HepG2 (cell line): Measurements from ENCODE around the gene CD37. TPM values are rescaled to one million over a fixed set of nuclear protein-coding genes. Genes with fewer than 3 reads are reported as not detected.

ENCODE experiments used
- CREM ChIP-seq, 2 experiments: sonication (generic) in 1 of 2; formaldehyde crosslinking in 1 of 2; IDR thresholded peaks; 2 replicates each; pipeline versions ENCODE4 v1.4.0 to v1.6.1; 2016 to 2020; ENCODE audit warnings: antibody characterized with exemption in 1 of 2, mild to moderate bottlenecking in 1 of 2, missing genetic modification reagents in 1 of 2
- ELF4 ChIP-seq: sonication (generic); formaldehyde crosslinking; IDR thresholded peaks from 2 replicates; pipeline ENCODE4 v1.5.0; 2020; ENCODE audit warnings: missing genetic modification reagents, mild to moderate bottlenecking, moderate library complexity, borderline replicate concordance
- GFI1 ChIP-seq: sonication (generic); formaldehyde crosslinking; IDR thresholded peaks from 2 replicates; pipeline ENCODE4 v1.5.0; 2020; ENCODE audit warnings: missing genetic modification reagents, mild to moderate bottlenecking, borderline replicate concordance
- HES4 ChIP-seq: sonication (generic); formaldehyde crosslinking; IDR thresholded peaks from 2 replicates; pipeline ENCODE4 v1.9.0; 2021; ENCODE audit warnings: mild to moderate bottlenecking, missing genetic modification reagents, borderline replicate concordance
- PCBP2 ChIP-seq: fragments of 200-400 bp; formaldehyde crosslinking; optimal IDR thresholded peaks from 2 replicates; pipeline ENCODE3; 2018; ENCODE audit warnings: low read length, low read depth; ENCODE audit not compliant: poor library complexity, severe bottlenecking
- XRCC5 ChIP-seq: fragments of 200-400 bp; formaldehyde crosslinking; optimal IDR thresholded peaks from 2 replicates; pipeline ENCODE3; 2017; ENCODE audit warnings: mild to moderate bottlenecking, low read length
- ZBTB38 ChIP-seq: sonication (generic); formaldehyde crosslinking; IDR thresholded peaks from 2 replicates; pipeline ENCODE4 v1.5.1; 2020; ENCODE audit warnings: mild to moderate bottlenecking, missing genetic modification reagents
- ZKSCAN5 ChIP-seq: sonication (generic); formaldehyde crosslinking; IDR thresholded peaks from 2 replicates; pipeline ENCODE4 v1.5.1; 2020; ENCODE audit warnings: mild to moderate bottlenecking, missing genetic modification reagents
- ZNF256 ChIP-seq: sonication (generic); formaldehyde crosslinking; conservative IDR thresholded peaks from 2 replicates; pipeline ENCODE4 v1.4.0; 2020; ENCODE audit warnings: missing genetic modification reagents
- ZNF747 ChIP-seq: sonication (generic); formaldehyde crosslinking; IDR thresholded peaks from 2 replicates; pipeline ENCODE4 v1.8.1; 2023; ENCODE audit warnings: missing genetic modification reagents, mild to moderate bottlenecking, borderline replicate concordance
- polyA plus RNA-seq, 8 experiments: library from polyadenylated mRNA; depleted of rRNA in 3 of 8; stranded (reverse) in 7 of 8; unstranded in 1 of 8; fragments of >200 nt; fragmentation: Illumina TruSeq in 4 of 8; extraction: Trizol in 4 of 8; gene quantifications; 2 replicates each; pipeline versions ENCODE4 v1.2.1 to v1.2.3, GENCODE V29; 2011 to 2016; ENCODE audit warnings: low read depth in 4 of 8, missing spikeins in 1 of 8, mixed read lengths in 1 of 8; ENCODE audit not compliant: insufficient read depth in 1 of 8
- total RNA-seq, 5 experiments: library from RNA; depleted of rRNA; stranded (reverse); fragments of >200 nt; fragmentation: Illumina TruSeq; extraction: Trizol; gene quantifications; 2 replicates each; pipeline ENCODE4 v1.2.3, GENCODE V29; 2016; ENCODE audit warnings: low read depth in 1 of 5
- TF ChIP-seq, protein P1 (sequence below): sonication (generic); formaldehyde crosslinking; IDR thresholded peaks from 2 replicates; pipeline ENCODE4 v1.5.0; 2020; ENCODE audit warnings: missing genetic modification reagents, mild to moderate bottlenecking, borderline replicate concordance
- TF ChIP-seq, protein P2 (sequence below): IDR thresholded peaks from 2 replicates; pipeline ENCODE4 v1.6.1; 2016; ENCODE audit warnings: missing compliant biosample characterization, missing genetic modification reagents, borderline replicate concordance
- TF ChIP-seq, protein P3 (sequence below): sonication (generic); formaldehyde crosslinking; IDR thresholded peaks from 2 replicates; pipeline ENCODE4 v1.8.1; 2023; ENCODE audit warnings: missing genetic modification reagents, mild to moderate bottlenecking, borderline replicate concordance
- TF ChIP-seq, protein P4 (sequence below): sonication (generic); formaldehyde crosslinking; IDR thresholded peaks from 2 replicates; pipeline ENCODE4 v1.4.0; 2020; ENCODE audit warnings: missing genetic modification reagents
- TF ChIP-seq, protein P5 (sequence below): sonication (generic); formaldehyde crosslinking; IDR thresholded peaks from 2 replicates; pipeline ENCODE4 v1.4.0; 2020; ENCODE audit warnings: missing genetic modification reagents, mild to moderate bottlenecking, borderline replicate concordance
- TF ChIP-seq, protein P6 (sequence below): sonication (generic); formaldehyde crosslinking; conservative IDR thresholded peaks from 2 replicates; pipeline ENCODE4 v1.4.0; 2020; ENCODE audit warnings: mild to moderate bottlenecking, missing genetic modification reagents, moderate library complexity

The CD37 gene
- total and polyA plus RNA-seq, 2 of the 13 experiments (the other 11 are each of a cell fraction or from before 2014, with no cell fraction given): not detected

DNA sequence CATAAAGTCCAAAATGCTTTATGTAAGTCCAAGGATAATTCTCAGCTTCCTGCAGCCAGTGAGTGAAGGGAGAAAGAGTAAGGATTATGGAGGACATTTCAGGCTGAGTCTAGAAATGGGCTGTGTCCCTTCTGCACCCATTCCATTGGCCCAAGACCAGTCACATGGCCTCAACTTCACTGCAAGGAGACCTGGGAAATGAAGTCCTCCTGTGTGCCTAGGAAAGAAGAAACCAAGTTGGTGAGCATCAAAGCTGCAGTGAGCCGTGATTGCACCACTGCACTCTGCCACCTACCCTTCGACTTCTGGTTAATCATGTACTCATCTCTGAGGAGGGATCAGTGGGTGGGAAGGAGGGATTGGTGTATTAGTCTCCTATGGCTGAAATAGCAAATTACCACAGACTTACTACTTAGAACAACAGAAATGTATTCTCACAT, 3.6 kb upstream of the CD37 start (continued):
- TF ChIP-seq, protein P1, sequence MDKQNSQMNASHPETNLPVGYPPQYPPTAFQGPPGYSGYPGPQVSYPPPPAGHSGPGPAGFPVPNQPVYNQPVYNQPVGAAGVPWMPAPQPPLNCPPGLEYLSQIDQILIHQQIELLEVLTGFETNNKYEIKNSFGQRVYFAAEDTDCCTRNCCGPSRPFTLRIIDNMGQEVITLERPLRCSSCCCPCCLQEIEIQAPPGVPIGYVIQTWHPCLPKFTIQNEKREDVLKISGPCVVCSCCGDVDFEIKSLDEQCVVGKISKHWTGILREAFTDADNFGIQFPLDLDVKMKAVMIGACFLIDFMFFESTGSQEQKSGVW (CRISPR knock-in tag): no peak
- TF ChIP-seq, protein P2, sequence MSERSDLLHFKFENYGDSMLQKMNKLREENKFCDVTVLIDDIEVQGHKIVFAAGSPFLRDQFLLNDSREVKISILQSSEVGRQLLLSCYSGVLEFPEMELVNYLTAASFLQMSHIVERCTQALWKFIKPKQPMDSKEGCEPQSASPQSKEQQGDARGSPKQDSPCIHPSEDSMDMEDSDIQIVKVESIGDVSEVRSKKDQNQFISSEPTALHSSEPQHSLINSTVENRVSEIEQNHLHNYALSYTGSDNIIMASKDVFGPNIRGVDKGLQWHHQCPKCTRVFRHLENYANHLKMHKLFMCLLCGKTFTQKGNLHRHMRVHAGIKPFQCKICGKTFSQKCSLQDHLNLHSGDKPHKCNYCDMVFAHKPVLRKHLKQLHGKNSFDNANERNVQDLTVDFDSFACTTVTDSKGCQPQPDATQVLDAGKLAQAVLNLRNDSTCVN (CRISPR knock-in tag): peak; percentile 38; the same call in 1 of the 2 replicates
- TF ChIP-seq, protein P3, sequence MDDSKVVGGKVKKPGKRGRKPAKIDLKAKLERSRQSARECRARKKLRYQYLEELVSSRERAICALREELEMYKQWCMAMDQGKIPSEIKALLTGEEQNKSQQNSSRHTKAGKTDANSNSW (CRISPR knock-in tag): no peak
- TF ChIP-seq ZKSCAN5: no peak
- TF ChIP-seq, protein P4, sequence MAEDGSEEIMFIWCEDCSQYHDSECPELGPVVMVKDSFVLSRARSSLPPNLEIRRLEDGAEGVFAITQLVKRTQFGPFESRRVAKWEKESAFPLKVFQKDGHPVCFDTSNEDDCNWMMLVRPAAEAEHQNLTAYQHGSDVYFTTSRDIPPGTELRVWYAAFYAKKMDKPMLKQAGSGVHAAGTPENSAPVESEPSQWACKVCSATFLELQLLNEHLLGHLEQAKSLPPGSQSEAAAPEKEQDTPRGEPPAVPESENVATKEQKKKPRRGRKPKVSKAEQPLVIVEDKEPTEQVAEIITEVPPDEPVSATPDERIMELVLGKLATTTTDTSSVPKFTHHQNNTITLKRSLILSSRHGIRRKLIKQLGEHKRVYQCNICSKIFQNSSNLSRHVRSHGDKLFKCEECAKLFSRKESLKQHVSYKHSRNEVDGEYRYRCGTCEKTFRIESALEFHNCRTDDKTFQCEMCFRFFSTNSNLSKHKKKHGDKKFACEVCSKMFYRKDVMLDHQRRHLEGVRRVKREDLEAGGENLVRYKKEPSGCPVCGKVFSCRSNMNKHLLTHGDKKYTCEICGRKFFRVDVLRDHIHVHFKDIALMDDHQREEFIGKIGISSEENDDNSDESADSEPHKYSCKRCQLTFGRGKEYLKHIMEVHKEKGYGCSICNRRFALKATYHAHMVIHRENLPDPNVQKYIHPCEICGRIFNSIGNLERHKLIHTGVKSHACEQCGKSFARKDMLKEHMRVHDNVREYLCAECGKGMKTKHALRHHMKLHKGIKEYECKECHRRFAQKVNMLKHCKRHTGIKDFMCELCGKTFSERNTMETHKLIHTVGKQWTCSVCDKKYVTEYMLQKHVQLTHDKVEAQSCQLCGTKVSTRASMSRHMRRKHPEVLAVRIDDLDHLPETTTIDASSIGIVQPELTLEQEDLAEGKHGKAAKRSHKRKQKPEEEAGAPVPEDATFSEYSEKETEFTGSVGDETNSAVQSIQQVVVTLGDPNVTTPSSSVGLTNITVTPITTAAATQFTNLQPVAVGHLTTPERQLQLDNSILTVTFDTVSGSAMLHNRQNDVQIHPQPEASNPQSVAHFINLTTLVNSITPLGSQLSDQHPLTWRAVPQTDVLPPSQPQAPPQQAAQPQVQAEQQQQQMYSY: no peak
- no peak for TF ChIP-seq PCBP2
- TF ChIP-seq ZBTB38: no peak
- TF ChIP-seq ELF4: no peak
- TF ChIP-seq XRCC5: no peak
- no peak for TF ChIP-seq GFI1 (CRISPR knock-in tag)
- TF ChIP-seq, protein P5, sequence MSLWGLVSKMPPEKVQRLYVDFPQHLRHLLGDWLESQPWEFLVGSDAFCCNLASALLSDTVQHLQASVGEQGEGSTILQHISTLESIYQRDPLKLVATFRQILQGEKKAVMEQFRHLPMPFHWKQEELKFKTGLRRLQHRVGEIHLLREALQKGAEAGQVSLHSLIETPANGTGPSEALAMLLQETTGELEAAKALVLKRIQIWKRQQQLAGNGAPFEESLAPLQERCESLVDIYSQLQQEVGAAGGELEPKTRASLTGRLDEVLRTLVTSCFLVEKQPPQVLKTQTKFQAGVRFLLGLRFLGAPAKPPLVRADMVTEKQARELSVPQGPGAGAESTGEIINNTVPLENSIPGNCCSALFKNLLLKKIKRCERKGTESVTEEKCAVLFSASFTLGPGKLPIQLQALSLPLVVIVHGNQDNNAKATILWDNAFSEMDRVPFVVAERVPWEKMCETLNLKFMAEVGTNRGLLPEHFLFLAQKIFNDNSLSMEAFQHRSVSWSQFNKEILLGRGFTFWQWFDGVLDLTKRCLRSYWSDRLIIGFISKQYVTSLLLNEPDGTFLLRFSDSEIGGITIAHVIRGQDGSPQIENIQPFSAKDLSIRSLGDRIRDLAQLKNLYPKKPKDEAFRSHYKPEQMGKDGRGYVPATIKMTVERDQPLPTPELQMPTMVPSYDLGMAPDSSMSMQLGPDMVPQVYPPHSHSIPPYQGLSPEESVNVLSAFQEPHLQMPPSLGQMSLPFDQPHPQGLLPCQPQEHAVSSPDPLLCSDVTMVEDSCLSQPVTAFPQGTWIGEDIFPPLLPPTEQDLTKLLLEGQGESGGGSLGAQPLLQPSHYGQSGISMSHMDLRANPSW (CRISPR knock-in tag): no peak
- no peak for TF ChIP-seq ZNF256 (CRISPR knock-in tag)
- TF ChIP-seq, protein P6, sequence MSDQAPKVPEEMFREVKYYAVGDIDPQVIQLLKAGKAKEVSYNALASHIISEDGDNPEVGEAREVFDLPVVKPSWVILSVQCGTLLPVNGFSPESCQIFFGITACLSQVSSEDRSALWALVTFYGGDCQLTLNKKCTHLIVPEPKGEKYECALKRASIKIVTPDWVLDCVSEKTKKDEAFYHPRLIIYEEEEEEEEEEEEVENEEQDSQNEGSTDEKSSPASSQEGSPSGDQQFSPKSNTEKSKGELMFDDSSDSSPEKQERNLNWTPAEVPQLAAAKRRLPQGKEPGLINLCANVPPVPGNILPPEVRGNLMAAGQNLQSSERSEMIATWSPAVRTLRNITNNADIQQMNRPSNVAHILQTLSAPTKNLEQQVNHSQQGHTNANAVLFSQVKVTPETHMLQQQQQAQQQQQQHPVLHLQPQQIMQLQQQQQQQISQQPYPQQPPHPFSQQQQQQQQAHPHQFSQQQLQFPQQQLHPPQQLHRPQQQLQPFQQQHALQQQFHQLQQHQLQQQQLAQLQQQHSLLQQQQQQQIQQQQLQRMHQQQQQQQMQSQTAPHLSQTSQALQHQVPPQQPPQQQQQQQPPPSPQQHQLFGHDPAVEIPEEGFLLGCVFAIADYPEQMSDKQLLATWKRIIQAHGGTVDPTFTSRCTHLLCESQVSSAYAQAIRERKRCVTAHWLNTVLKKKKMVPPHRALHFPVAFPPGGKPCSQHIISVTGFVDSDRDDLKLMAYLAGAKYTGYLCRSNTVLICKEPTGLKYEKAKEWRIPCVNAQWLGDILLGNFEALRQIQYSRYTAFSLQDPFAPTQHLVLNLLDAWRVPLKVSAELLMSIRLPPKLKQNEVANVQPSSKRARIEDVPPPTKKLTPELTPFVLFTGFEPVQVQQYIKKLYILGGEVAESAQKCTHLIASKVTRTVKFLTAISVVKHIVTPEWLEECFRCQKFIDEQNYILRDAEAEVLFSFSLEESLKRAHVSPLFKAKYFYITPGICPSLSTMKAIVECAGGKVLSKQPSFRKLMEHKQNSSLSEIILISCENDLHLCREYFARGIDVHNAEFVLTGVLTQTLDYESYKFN (CRISPR knock-in tag): peak; percentile 20; the same call in 1 of the 2 replicates
- peak; percentile 65; the same call in 1 of the 2 replicates for TF ChIP-seq CREM (IDR thresholded peaks at IDR 0.05)
- no peak for TF ChIP-seq CREM (CRISPR knock-in tag; IDR thresholded peaks at IDR 0.05)
- no peak for TF ChIP-seq ZNF747 (CRISPR knock-in tag)
- no peak for TF ChIP-seq HES4 (CRISPR knock-in tag)
